OCI-M1 (cell line): ENCODE measurements around the gene DCUN1D1.

Source experiments
- DNase-seq: peaks from one replicate; lab custom pipeline; 2025; lab: John Stamatoyannopoulos, UW

DCUN1D1 gene

DNA sequence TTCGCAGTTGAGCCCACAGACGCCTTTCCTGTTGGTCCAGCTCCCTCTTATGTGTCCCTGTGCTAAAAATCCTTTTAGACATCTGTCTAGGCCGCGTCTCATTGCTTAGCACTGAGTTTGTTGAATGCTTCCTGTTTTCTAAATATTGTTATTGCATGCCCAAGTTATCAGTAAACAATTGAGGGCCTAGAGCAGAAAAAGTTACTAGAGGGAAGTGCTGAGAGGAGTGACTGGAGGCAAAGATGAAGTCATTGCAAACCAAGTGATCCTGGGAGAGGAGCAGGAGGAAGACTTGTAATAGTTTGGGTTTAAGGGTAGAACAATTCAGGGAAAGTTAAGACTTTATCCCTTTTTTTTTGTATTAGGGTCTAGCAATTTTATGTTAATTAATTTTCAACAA lies 88.1 kb downstream of the DCUN1D1 start:
- DNase-seq, result peak; percentile 2

DNA sequence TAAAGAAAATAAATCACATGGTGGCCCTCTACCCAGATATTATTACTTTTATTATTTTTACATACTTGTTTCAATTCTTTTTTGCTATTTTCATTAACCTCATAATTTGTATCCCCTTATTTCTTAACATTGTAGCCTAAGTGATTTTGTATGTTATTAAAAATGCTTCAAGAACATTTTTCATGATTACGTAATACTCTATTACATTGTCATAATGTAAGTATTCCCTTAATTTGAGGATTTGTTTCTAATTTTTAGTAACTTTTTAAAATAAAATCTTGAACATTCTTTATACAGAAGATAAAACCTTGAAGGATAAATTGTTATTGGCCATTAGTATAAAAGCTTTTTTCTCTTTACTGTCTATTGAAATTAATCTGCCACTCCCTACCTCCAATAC lies 89.0 kb downstream of the DCUN1D1 start:
- DNase-seq, result no peak

DNA sequence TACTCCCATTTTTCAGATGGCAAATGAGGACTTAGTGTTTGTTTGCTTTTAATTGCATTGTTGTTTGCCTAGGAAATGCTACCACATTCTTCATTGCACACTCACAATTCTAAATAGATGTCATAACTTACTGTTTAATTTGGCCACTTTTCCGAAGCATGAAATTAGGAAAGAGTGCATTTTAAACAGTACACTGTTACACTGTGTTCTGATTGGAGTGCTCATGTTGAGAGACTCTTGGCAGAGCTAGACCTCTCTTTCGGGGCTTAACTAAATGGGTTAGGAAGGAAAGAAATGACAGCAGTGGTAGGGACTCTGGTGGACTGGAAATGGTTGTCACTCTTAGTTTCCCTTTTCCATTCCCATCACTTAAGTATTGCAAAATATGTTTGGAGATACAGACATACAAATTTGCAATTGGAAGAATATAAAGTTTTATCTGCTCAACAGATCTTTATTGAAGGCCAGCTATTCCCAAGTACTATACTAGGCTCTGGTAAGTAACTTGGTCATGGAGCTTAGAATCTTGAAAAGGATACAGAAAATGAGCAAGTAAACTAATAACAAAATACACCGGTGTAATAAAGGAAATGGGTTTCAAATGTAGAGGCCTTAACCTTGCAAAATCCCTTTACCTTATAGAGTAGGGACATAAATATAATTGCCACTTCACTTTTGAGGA lies 90.2 kb downstream of the DCUN1D1 start:
- no peak for DNase-seq
